Fibroblast of lung (primary cell): ENCODE measurements around the gene KRT7.

Experiments
- CTCF ChIP-seq, 2 donors: IDR thresholded peaks in 1 of 2; conservative IDR thresholded peaks in 1 of 2; 1 replicate in 1 of 2; 2 replicates in 1 of 2; pipeline ENCODE4 v1.5.1; 2011 to 2012; ENCODE audit warnings: low read length in 2 of 2, control low read depth in 1 of 2, inconsistent platforms in 1 of 2, low read depth in 1 of 2, mild to moderate bottlenecking in 1 of 2
- EZH2 ChIP-seq: IDR thresholded peaks from 2 replicates; pipeline ENCODE4 v1.5.1; 2012; ENCODE audit warnings: low read length, control low read depth, mild to moderate bottlenecking; ENCODE audit errors: missing control alignments

DNA sequence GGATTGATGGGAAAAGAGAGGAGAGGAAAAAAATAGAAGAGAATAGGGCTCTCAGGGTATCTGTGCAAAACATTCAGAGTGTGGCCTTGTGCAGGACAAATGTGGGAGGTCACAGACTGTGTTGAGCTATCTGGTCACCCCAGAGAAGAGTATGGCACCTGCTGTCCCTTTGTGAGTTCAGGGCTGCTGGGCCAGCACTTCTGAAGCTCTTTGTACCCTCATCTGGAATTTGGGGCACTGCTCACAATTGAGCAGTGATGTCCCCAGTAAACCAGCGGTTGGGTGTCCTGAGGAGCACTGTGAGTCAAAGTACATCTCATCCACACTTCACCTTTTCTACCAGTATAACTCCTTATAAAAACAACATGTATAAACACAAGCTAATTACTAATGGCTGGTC lies 60.9 kb downstream of the KRT7 start:
- TF ChIP-seq CTCF (conservative IDR thresholded peaks at IDR 0.05 in 1 of 2, IDR thresholded peaks at IDR 0.05 in 1 of 2; ENCODE audit: low read depth in 1 of 2, low read length in 2 of 2) (no peak), EZH2 (no peak)
